HG02970 (cell line): Measurements from ENCODE around the gene CERS2.

ENCODE experiments used
- ATAC-seq: cut with Tn5 transposase; IDR thresholded peaks from one replicate; pipeline ENCODE4 v1.9.1; 2021; ENCODE audit warnings: mild to moderate bottlenecking, moderate library complexity, moderate number of reproducible peaks; ENCODE audit not compliant: unreplicated experiment, low FRiP score

CERS2 gene

DNA sequence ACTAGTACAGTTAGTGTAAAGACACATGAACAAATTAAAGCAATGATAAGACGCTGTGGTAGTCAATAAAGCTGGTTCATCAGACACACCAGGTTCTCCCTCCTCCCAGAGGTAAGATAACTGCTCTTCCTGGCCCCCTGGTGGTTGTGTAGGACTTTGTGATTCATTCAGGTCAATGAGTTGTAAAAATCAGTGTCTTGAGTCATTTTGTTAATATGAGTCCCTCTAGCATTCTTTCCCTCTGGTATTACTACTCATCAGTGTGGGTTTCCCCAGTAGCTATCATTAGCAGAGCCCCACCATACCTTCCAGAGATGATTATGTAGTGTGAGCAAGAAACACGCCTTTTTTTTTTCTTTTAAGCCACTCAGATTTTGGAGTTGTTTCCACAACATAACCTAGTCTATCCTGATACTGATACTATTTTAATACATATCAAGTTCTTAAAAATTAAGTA lies 52.1 kb downstream of the CERS2 start:
- ATAC-seq = no peak

DNA sequence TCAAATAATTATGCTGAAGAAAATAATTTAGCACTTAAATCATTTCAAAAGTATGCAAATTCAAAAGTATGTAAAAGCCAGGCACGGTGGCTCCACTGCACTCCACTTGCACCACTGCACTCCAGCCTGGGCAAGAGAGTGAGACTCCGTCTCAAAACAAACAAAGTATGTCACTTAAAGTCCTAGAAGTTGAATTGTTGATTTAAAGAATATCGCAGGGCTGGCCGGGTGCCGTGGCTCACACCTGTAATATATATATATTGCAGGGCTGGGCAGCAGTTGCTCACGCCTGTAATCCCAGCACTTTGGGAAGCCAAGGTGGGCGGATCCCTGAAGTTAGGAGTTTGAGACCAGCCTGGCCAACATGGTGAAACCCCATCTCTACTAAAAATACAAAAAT lies 57.2 kb downstream of the CERS2 start:
- no peak for ATAC-seq
